GM19035 (cell line): ENCODE results near the gene ZNF804B.
"Not testable (repeated sequence)": the region's sequence is repeated elsewhere in the genome, so short reads cannot be mapped to it uniquely, and the experiment has no call there.

ENCODE experiments used
- ATAC-seq: cut with Tn5 transposase; IDR thresholded peaks from one replicate; pipeline ENCODE4 v1.9.1; 2021; ENCODE audit not compliant: unreplicated experiment

The ZNF804B gene

GRCh38 chr7:89073776-89074175, 314.3 kb downstream of the ZNF804B start:
- ATAC-seq: no peak

DNA sequence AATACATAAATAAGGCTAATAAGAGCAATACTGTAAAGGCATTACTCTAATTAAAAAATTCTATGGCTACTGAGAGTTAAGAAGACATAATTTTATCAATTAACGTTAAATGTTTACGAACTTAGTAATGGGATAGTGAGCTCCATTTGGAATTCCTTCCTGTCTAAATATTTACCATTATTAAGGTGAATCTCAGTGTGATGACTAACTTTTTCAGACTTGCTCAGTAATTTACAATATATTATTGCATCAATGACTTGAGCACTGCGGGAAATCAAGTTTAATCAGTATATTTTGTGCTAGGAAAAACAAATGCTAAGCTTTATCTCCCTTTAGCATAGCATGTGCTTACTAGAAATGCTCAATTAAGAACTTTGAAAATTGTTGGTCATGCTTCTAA, 318.5 kb downstream of the ZNF804B start:
- ATAC-seq: no peak

DNA sequence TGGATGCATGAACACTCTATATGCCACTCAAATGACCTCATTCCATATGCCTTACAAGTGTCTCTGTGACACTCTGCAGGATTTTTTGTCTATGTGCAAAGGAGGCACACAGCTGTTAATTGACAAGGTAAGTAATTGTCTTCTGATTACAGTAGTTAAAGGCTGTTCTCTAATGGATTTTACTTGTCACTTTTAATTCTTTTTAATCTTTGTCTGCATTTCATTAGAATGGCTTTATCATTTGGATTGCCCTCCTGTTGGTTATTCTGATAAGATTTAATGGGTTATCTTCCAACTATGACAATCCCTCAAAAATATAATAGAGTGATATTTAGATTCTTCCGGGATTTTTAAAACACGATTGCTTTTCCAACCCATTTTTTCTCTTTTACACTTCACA, 326.1 kb downstream of the ZNF804B start:
- no peak for ATAC-seq

- ATAC-seq: no peak
Observed at GRCh38 chr7:89091550-89091949, 332.1 kb downstream of the ZNF804B start.

DNA sequence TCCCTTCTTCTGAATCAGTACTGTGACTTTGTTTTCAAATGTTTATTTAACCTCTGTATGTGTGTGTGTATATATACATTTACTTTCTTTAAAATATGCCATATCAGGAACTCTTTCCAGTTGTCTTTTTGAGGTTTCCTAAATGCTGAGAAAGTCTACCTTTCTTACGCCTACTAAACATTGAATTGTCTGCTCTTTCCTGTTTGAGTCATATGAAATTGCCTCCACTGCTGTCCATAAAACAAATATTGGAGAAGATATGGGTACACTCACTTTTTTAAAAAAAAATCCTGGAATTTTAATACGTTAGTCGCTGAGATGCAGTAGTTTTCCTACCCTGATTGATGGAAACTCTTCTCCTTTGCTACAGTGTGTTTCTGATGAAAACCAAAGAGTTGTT, 334.8 kb downstream of the ZNF804B start:
- ATAC-seq: no peak

DNA sequence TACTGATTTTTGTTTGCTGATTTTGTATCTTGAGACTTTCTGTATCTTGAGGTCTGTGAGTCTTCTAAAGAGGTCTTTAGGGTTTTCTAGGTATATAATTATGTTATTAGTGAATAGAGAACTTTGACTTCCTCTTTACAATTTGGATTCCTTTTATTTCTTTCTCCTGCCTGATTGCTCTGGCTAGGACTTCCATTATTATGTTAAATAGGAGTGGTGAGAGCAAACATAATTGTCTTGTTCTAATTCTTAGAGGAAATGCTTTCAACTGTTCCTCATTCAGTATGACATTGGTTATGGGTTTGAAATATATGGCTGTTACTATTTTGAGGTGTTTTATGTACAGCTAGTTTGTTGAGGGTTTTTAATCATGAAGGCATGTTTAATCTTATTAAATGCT, 344.1 kb downstream of the ZNF804B start:
- ATAC-seq: no peak

GRCh38 chr7:89104748-89105685, 345.5 kb downstream of the ZNF804B start:
- ATAC-seq: no peak

GRCh38 chr7:89123871-89124270, 364.4 kb downstream of the ZNF804B start:
- no peak for ATAC-seq

DNA sequence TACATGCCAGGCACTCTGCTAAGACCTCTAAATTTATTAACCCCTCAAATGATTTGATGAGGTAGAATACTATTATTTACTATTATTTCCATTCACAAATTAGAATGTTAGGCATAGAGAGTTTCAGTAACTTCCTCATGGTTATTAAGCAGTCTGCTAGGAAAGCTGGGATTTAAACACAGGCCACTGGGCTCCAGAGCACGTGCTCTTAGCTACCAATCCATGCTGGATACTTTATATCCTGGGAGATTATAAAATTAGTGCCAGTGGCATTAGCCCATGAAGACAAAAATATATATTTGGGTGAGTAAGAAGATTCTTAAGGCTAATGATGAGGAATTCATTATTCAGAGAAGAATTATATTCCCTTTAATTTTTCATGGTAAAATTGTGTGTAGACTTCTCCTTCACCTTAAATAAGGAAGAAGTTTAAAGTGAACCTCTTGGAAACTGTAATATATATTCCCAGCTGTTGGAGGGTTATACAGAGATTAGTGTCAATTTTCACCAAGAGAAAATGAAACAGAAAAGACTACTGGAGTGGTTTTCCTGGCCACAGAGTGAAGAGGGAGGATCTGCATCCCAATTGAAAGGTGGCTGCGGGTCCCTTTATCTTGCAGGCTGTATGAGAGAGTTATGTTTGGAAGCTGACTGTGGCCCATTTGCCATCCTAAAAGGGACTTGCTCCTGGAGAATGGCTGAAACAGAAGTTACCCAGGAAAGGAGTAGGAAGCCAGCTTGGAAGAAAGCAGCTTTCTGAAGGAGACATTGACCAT, 370.3 kb downstream of the ZNF804B start:
- ATAC-seq: no peak

DNA sequence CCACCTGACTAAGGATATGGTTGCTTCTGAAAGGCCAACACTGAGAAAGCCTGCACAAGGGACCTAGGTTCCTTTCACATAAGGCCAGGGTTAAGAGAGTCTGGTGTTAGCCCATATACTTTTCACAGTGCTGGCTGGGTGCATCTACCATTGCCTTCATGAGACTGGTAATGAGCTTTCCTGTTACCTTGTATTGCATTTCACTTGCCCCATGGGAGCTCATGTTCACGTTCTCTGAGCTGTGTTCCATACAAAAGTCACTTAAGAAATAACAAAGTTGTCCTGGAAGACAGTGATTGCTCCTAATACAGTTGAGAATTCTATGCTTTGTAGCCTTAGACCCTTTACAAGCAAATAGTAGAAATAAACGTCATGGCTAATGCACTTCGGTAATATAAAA, 373.9 kb downstream of the ZNF804B start:
- ATAC-seq: no peak

DNA sequence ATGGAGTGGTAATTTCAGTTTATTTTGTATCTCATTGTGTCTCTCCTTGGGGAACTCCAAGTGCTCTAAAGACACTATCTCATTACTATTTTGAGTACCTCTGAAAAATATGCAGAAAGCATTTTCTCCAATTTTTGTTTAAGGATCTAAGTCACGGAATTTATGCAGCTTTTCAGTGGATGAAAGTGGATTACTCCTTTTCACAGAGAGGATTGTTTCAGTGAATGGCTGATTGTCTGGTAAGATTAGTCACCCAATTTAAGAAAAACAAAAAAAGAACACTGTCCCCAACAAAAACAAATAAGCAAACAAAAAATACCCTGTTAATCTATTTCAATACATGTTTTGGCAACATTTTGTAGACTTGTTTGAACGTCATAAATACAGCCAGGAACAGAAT, 374.3 kb downstream of the ZNF804B start:
- ATAC-seq: no peak

DNA sequence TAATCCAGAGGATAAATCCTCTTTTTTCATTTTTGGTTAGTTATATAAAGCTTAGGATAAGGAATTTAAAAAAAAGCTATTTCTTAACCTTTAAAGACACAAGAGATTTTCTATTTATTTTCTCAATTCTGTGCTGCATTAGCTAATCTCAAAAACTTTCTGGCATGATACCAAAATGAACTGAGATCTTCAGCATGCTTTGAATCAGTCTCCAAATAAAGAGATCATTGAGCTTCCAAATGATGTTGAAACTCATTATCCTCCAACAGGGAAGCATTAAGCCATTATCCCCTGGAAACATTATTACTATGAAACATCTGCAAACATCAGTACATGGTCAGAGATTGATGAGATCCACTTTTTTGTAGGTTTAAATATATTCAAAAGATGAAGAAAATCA, 386.3 kb downstream of the ZNF804B start:
- no peak for ATAC-seq

DNA sequence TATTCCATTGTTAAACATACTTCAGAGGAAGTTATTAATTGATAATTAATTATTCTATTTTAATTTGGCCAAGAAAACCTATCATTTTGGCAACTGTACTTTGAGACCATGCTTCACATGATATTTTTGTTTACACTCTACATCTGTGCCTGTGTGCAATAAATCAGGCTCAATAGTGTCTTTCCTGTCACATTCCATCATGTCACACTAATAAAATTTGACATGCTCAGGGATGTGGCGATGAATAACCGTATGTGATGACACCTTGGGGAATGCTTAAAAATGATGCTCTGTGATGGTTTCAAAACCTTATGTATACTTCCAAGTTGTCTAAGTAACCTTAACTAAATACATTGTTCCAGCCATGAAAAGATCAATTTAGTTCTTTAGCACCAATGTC, 400.6 kb downstream of the ZNF804B start:
- ATAC-seq: no peak

DNA sequence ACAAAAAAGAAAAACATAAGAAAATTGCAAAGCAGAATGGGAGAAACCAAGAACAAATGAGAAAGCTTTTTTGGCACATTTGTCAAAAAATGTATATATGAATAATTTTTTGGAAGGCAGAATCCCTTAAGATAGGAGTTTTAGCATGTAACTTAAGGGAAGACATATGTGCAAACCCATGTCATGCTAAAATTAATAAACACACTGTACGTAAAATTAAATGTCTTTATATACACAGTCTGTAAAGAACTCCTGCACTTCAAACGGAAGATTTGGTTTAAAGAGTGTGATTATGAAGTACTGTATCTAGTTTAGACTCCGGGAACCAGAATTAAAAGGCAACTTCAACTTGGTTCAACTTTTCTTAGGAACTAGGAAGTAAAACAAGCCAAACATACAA, 405.9 kb downstream of the ZNF804B start:
- ATAC-seq: no peak

- ATAC-seq: no peak
Observed at GRCh38 chr7:89170628-89171027, 411.1 kb downstream of the ZNF804B start.

DNA sequence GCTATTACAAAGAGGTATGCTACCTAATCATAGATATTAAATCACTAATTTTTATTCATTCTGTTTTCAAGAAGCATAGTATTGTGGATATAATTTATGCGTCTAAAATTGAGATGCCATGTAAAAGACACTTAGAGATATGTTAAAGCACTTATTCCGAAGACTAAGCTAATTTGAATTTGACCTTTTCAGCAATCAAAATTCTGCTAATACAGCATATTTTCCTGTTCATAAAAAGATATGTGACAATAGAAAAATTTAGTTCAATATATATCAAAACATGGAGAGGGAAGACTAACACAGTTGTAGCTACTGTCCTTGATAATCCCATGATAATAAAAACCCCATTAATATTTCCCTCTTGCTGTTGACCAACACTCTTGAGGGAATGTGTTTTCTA, 422.6 kb downstream of the ZNF804B start:
- ATAC-seq: no peak

- ATAC-seq: no peak
Observed at GRCh38 chr7:89183712-89184111, 424.2 kb downstream of the ZNF804B start.

DNA sequence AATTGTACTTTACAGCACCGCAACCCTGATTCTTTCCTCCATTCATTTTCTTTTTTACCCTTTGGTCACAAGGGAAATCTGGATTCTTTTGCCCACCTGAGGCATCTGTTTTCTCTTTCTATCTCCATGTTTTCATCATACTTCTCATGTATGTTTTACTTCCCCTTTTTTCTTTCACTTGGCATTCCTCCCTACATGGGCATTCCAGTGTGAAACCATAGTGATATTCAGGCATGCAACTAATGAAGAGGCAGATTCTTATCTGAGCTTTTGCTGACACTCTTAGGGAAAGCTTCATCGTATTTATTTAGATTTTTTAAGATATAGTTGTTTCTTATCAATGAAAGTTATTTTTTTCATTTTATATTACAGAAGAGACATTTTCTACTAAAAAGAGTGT, 441.3 kb downstream of the ZNF804B start:
- no peak for ATAC-seq

DNA sequence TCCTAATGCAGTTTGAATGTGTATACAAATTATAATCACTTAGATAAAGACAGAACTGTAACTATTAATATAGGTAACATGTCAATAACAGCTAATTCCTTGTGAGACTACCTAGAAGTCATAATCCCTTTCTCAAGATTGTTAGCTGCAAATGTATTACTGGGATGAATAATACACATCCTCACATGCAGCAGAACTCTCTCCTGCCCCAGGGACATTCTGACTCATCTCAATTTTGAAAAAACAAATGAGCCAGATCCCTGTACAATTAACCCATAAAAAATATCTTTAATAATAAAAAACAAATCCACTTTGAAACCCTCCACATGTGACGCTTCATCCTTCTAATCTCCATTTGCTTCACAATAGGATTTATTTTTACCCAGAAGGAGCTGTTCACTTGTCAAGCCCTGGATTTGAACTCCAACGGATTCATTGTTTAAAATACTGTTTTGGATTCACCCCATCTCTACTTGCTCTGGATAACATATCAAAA, 464.4 kb downstream of the ZNF804B start:
- ATAC-seq: no peak

DNA sequence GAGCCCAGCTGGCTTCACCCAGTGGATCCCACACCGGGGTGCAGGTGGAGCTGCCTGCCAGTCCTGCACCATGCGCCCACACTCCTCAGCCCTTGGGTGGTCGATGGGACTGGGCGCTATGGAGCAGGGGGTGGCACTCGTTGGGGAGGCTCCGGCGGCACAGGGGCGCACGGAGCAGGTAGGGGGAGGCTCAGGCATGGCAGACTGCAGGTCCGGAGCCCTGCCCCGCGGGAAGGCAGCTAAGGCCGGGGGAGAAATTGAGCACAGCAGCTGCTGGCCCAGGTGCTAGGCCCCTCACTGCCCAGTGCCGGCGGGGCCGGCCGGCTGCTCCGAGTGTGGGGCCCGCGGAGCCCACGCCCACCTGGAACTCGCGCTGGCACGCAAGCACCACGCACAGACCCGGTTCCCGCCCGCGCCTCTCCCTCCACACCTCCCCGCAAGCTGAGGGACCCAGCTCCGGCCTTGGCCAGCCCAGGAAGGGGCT, 469.2 kb downstream of the ZNF804B start:
- not testable (repeated sequence) for ATAC-seq

DNA sequence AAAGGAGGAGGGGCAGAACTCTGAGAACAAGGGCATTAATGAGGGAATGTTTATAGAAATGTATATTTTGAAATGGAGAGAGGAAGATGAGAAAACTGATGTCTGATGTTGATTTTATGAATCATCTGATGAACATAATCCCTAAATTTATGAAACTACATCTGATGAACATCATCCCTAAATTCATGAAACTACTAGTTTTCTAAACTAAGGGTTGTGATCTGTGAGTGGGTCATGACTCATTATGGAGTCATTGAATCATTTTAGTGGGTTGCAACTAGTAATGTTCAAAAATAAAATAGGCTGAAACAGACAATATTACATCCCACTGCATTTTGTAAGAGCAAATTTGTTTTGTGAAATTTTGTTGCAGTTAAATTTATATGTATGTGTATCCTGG, 478.7 kb downstream of the ZNF804B start:
- no peak for ATAC-seq

DNA sequence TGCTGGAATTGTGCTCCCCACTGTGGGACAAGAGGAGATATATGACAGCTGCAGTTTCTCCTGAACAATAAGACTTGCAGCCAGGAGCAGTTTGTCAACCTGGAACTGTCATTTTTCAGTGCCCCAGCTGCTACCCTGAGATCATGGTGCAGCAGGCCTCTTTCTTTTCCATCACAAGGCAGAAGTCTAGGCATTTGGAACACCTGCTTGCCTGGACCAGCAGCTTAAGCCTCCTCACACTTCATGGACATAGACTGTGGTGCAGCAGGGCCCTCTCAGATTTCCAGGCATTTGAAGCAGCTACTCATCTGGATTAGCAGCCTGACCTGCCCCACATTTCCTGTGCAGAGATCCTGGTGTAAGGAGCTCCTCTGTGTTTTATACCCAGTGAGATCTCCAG, 486.7 kb downstream of the ZNF804B start:
- ATAC-seq: no peak
